ENCODE data around the gene IL3.
A peak's percentile ranks its signal among the peaks of the same experiment; 100 is the strongest.

The IL3 gene

DNA sequence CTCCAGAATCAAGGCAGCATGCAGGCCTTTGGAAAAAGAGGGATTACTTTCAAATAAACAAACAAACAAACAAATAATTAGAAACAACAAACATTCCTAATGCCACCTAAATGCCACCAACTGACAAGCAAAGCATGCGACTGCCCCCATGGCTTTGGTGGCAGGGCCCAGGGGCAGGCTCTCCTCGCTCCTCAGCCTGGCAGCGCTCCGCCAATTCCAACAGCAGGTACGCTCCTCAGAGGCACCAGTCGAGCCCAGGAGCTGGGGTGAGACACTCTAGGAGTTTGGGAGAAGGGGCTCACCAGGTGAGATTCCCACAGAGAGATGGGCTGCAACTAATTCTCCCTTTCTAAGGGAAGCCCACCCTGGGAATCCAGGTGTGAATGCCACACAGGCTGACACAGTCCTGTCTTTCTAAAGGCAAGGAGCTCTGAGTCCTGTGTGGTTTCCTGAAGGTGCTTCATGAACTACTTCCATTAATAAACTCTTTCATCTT lies 41.0 kb downstream of the IL3 start:
- no peak overlapping the region for H3K27ac ChIP-seq (ENCODE audit: poor library complexity, severe bottlenecking)
- H3K4me3 ChIP-seq (ENCODE audit: severe bottlenecking) = no peak overlapping the region

DNA sequence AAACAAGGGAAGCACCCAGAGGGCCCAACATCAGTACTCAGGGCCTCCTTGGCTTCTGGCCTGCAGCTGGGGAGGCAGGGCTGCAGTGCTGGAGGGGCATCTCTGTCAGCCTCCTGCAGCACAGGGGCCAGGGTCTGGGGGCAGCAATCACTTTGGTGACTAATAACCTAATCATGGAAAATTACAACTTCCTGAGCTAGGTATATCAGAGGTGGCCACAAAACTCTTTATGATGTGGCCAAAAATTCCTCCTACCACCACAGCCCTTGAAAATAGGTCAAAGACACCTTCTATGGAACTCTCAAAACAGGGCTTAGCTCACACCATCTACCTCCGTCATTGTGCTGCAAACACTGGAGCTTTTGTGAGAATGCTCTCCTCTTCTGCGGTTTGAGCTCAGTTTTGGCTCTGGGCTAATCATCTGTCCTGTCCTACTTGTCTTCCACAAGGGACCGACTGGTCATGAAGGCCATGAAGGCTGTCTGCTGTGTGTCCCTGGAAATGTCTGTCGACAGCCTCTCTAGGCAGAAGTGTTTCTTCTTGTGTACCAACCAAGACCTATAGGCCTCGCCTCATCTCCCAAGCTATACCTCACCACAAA lies 41.7 kb downstream of the IL3 start:
- Histone ChIP-seq H3K27ac (ENCODE audit: poor library complexity, severe bottlenecking) (peak overlapping the region; percentile 84), H3K4me1 (ENCODE audit: insufficient read depth, poor library complexity, severe bottlenecking) (peaks cover 26% of the 10 kb centered on the region), H3K4me3 (ENCODE audit: severe bottlenecking) (no peak overlapping the region), H3K36me3 (ENCODE audit: low read depth) (no peaks in the 10 kb centered on the region), H3K9me3 (ENCODE audit: severe bottlenecking) (no peaks in the 10 kb centered on the region), H3K27me3 (ENCODE audit: insufficient read depth, poor library complexity, severe bottlenecking) (no peaks in the 10 kb centered on the region)
- no peak for DNase-seq (ENCODE audit: low spot score)
- TF ChIP-seq, protein P1, sequence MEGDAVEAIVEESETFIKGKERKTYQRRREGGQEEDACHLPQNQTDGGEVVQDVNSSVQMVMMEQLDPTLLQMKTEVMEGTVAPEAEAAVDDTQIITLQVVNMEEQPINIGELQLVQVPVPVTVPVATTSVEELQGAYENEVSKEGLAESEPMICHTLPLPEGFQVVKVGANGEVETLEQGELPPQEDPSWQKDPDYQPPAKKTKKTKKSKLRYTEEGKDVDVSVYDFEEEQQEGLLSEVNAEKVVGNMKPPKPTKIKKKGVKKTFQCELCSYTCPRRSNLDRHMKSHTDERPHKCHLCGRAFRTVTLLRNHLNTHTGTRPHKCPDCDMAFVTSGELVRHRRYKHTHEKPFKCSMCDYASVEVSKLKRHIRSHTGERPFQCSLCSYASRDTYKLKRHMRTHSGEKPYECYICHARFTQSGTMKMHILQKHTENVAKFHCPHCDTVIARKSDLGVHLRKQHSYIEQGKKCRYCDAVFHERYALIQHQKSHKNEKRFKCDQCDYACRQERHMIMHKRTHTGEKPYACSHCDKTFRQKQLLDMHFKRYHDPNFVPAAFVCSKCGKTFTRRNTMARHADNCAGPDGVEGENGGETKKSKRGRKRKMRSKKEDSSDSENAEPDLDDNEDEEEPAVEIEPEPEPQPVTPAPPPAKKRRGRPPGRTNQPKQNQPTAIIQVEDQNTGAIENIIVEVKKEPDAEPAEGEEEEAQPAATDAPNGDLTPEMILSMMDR (IDR thresholded peaks at IDR 0.05; ENCODE audit: poor library complexity, severe bottlenecking) = no peak
- ATAC-seq (ENCODE audit: low read depth) = no peak

More for the DNA sequence above, 41.0 kb downstream of the IL3 start:
- no peaks in the 10 kb centered on the region for H3K36me3 ChIP-seq (ENCODE audit: low read depth)
- DNase-seq (ENCODE audit: low spot score) (no peak), ATAC-seq (ENCODE audit: low read depth) (no peak)
- TF ChIP-seq, protein P1 (IDR thresholded peaks at IDR 0.05; ENCODE audit: poor library complexity, severe bottlenecking) = no peak
- no peaks in the 10 kb centered on the region for H3K9me3 ChIP-seq (ENCODE audit: severe bottlenecking)
- peaks cover 26% of the 10 kb centered on the region for H3K4me1 ChIP-seq (ENCODE audit: insufficient read depth, poor library complexity, severe bottlenecking)
- H3K27me3 ChIP-seq (ENCODE audit: insufficient read depth, poor library complexity, severe bottlenecking) = no peaks in the 10 kb centered on the region

DNA sequence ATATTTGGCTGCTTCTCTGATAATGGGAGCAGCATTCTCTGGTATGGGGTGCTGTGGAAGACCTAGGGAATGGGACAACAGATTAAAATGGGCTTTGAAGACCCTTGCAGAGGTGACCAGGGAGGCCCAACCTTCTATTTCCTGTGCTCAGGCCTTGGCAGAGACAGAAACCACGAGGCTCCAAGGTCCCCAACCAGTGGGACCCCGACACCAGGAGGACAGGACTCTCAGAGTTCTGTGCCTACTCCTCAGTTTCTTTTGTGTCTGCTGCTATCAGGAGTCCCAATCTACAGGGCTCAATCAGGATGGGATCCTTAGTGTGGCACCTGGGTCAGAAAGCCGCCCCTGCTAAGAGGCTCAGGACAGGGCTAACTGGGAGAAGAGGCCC lies 42.5 kb downstream of the IL3 start:
- no peak overlapping the region for H3K4me3 ChIP-seq (ENCODE audit: severe bottlenecking)
- H3K27ac ChIP-seq (ENCODE audit: poor library complexity, severe bottlenecking) = peak overlapping the region; percentile 84
- H3K36me3 ChIP-seq (ENCODE audit: low read depth) = no peaks in the 10 kb centered on the region
- no peaks in the 10 kb centered on the region for H3K9me3 ChIP-seq (ENCODE audit: severe bottlenecking)
- TF ChIP-seq, protein P1 (IDR thresholded peaks at IDR 0.05; ENCODE audit: poor library complexity, severe bottlenecking) = no peak
- ATAC-seq (ENCODE audit: low read depth) = peak; percentile 40; the same call in 1 of the 3 replicates
- H3K4me1 ChIP-seq (ENCODE audit: insufficient read depth, poor library complexity, severe bottlenecking) = peaks cover 26% of the 10 kb centered on the region
- H3K27me3 ChIP-seq (ENCODE audit: insufficient read depth, poor library complexity, severe bottlenecking) = no peaks in the 10 kb centered on the region
- no peak for DNase-seq (ENCODE audit: low spot score)

DNA sequence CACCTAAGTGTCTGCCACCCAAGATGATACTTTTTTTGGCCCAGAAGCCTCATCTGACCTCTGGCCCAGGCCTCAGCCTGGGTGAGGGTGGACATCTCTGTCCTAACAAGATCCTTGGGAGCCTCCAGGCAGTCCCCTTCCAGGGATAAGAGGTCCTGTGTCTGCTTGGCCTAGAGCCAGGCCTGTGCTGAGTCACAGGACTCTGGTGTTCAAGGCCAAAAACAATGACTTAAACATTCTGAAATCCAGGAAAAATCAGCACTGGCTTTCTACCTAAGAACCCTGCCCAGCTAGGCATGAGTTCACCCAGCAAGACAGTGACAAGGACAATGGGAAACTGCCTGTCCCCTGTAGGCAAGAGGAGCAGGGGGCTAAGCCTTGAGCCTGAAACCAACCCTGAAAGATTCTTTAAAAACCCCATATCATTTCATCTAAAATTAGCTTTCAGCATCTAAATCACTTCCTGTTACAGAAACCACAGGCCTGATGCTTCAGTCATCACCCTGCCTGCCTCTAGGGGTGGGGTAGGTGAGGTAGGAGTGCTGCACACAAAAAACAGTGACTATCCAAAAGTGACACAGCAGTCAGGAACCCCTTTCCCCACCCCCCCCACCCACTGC lies 43.0 kb downstream of the IL3 start:
- H3K27me3 ChIP-seq (ENCODE audit: insufficient read depth, poor library complexity, severe bottlenecking) = no peaks in the 10 kb centered on the region
- peaks cover 26% of the 10 kb centered on the region for H3K4me1 ChIP-seq (ENCODE audit: insufficient read depth, poor library complexity, severe bottlenecking)
- ATAC-seq (ENCODE audit: low read depth) = peak; percentile 77
- H3K27ac ChIP-seq (ENCODE audit: poor library complexity, severe bottlenecking) = peak overlapping the region; percentile 84
- TF ChIP-seq, protein P1 (IDR thresholded peaks at IDR 0.05; ENCODE audit: poor library complexity, severe bottlenecking) = peak; percentile 18
- no peaks in the 10 kb centered on the region for H3K36me3 ChIP-seq (ENCODE audit: low read depth)
- H3K4me3 ChIP-seq (ENCODE audit: severe bottlenecking) = no peak overlapping the region
- H3K9me3 ChIP-seq (ENCODE audit: severe bottlenecking) = no peaks in the 10 kb centered on the region
- DNase-seq (ENCODE audit: low spot score) = peak; percentile 93

DNA sequence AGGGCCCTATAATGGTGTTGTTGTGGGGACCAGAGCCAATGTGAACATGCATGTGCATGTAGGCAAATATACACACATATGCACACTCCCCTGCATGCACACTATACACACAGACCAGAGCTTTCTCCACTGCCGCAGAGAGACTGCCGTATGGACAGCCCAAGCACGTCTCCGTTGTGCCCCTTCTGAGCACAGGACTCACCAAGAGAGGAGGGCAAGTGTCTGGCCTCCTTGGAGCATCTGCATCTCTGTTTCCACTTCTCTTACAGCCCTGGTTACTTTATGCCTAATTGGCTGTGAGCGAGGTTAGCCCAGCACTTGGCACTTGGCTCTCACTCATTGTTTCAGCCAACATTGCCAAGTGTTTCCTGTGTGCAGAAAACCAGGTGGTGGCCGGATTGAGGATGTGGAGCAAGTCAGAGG lies 43.5 kb downstream of the IL3 start:
- Histone ChIP-seq H3K36me3 (ENCODE audit: low read depth) (no peaks in the 10 kb centered on the region), H3K27me3 (ENCODE audit: insufficient read depth, poor library complexity, severe bottlenecking) (no peaks in the 10 kb centered on the region), H3K4me3 (ENCODE audit: severe bottlenecking) (no peak overlapping the region), H3K27ac (ENCODE audit: poor library complexity, severe bottlenecking) (peak overlapping the region; percentile 84), H3K9me3 (ENCODE audit: severe bottlenecking) (no peaks in the 10 kb centered on the region), H3K4me1 (ENCODE audit: insufficient read depth, poor library complexity, severe bottlenecking) (peaks cover 26% of the 10 kb centered on the region)
- no peak; the same call in 1 of the 3 replicates for ATAC-seq (ENCODE audit: low read depth)
- TF ChIP-seq, protein P1 (IDR thresholded peaks at IDR 0.05; ENCODE audit: poor library complexity, severe bottlenecking) = no peak
- DNase-seq (ENCODE audit: low spot score) = no peak
